Measurements from ENCODE around the gene KNOP1. TPM values are rescaled to one million over a fixed set of nuclear protein-coding genes. Genes with fewer than 3 reads are reported as not detected.

The KNOP1 gene
- total RNA-seq, 2 donors from 2014 or later = 83.9 to 95.9 TPM

- peaks cover 15% of the 10 kb centered on the region for H3K9me3 Mint-ChIP-seq
- H3K9me3 ChIP-seq (ENCODE audit: control insufficient read depth, low read length) = peaks cover 20% of the 10 kb centered on the region
- H3K4me3 Mint-ChIP-seq = no peak overlapping the region
- no peak overlapping the region for H3K27ac Mint-ChIP-seq
- H3K4me1 Mint-ChIP-seq = peaks cover under 1% of the 10 kb centered on the region
- H3K27ac ChIP-seq (ENCODE audit: low read depth, low read length) = no peak overlapping the region
- no peak overlapping the region for H3K4me3 ChIP-seq (ENCODE audit: low read length)
- H3K27me3 Mint-ChIP-seq (ENCODE audit: insufficient read depth) = no peaks in the 10 kb centered on the region
- peaks cover 37% of the 10 kb centered on the region for H3K36me3 Mint-ChIP-seq (ENCODE audit: low read depth)
- H3K27me3 ChIP-seq (ENCODE audit: control insufficient read depth, insufficient read depth, low read length, poor library complexity, severe bottlenecking) = no peaks in the 10 kb centered on the region
- no peak for TF ChIP-seq CTCF (conservative IDR thresholded peaks at IDR 0.05)
- no peaks in the 10 kb centered on the region for H3K4me1 ChIP-seq (ENCODE audit: control insufficient read depth, insufficient read depth, low read length)
- 92 to 95% methylated on average over 3 of the region's 3 CpGs for WGBS, 2 experiments (ENCODE audit: insufficient coverage in 1 of 2, insufficient read length in 1 of 2)
- peaks cover 7% of the 10 kb centered on the region for H3K36me3 ChIP-seq (ENCODE audit: control insufficient read depth, insufficient read depth, low read length)
- peak; percentile 31 for DNase-seq
- H3K9ac ChIP-seq (ENCODE audit: extremely low read depth, low read length, poor library complexity, severe bottlenecking) = no peak overlapping the region
Measured at GRCh38 chr16:19766554-19766884, 48.5 kb upstream of the KNOP1 start.

GRCh38 chr16:19765860-19766553, 48.0 kb upstream of the KNOP1 start:
- H3K4me3 ChIP-seq (ENCODE audit: low read length) = no peak overlapping the region
- DNase-seq = no peak
- H3K4me1 ChIP-seq (ENCODE audit: control insufficient read depth, insufficient read depth, low read length) = no peaks in the 10 kb centered on the region
- H3K36me3 ChIP-seq (ENCODE audit: control insufficient read depth, insufficient read depth, low read length) = peaks cover 7% of the 10 kb centered on the region
- no peaks in the 10 kb centered on the region for H3K4me1 Mint-ChIP-seq
- H3K4me3 Mint-ChIP-seq = no peak overlapping the region
- TF ChIP-seq CTCF (conservative IDR thresholded peaks at IDR 0.05) = no peak
- peaks cover 20% of the 10 kb centered on the region for H3K9me3 ChIP-seq (ENCODE audit: control insufficient read depth, low read length)
- no peaks in the 10 kb centered on the region for H3K27me3 ChIP-seq (ENCODE audit: control insufficient read depth, insufficient read depth, low read length, poor library complexity, severe bottlenecking)
- H3K9me3 Mint-ChIP-seq = peaks cover 15% of the 10 kb centered on the region
- no peaks in the 10 kb centered on the region for H3K27me3 Mint-ChIP-seq (ENCODE audit: insufficient read depth)
- peaks cover 37% of the 10 kb centered on the region for H3K36me3 Mint-ChIP-seq (ENCODE audit: low read depth)
- H3K9ac ChIP-seq (ENCODE audit: extremely low read depth, low read length, poor library complexity, severe bottlenecking) = no peak overlapping the region
- H3K27ac ChIP-seq (ENCODE audit: low read depth, low read length) = no peak overlapping the region
- peak overlapping the region; percentile 24 for H3K27ac Mint-ChIP-seq
- 87 to 90% methylated on average over 4 to 6 of the region's 6 CpGs for WGBS, 2 experiments (ENCODE audit: insufficient coverage in 1 of 2, insufficient read length in 1 of 2)

GRCh38 chr16:19760356-19761060, 42.5 kb upstream of the KNOP1 start:
- H3K36me3 Mint-ChIP-seq (ENCODE audit: low read depth) = peaks cover 8% of the 10 kb centered on the region
- no peak for DNase-seq
- no peak overlapping the region for H3K9ac ChIP-seq (ENCODE audit: extremely low read depth, low read length, poor library complexity, severe bottlenecking)
- H3K9me3 Mint-ChIP-seq = no peaks in the 10 kb centered on the region
- H3K27ac ChIP-seq (ENCODE audit: low read depth, low read length) = no peak overlapping the region
- H3K27me3 Mint-ChIP-seq (ENCODE audit: insufficient read depth) = no peaks in the 10 kb centered on the region
- WGBS, 2 experiments (ENCODE audit: insufficient coverage in 1 of 2, insufficient read length in 1 of 2) = 91 to 100% methylated on average over 4 to 7 of the region's 7 CpGs
- H3K4me3 ChIP-seq (ENCODE audit: low read length) = no peak overlapping the region
- no peak for TF ChIP-seq CTCF (conservative IDR thresholded peaks at IDR 0.05)
- H3K9me3 ChIP-seq (ENCODE audit: control insufficient read depth, low read length) = no peaks in the 10 kb centered on the region
- H3K4me1 ChIP-seq (ENCODE audit: control insufficient read depth, insufficient read depth, low read length) = no peaks in the 10 kb centered on the region
- peaks cover 4% of the 10 kb centered on the region for H3K4me1 Mint-ChIP-seq
- no peaks in the 10 kb centered on the region for H3K27me3 ChIP-seq (ENCODE audit: control insufficient read depth, insufficient read depth, low read length, poor library complexity, severe bottlenecking)
- H3K36me3 ChIP-seq (ENCODE audit: control insufficient read depth, insufficient read depth, low read length) = no peaks in the 10 kb centered on the region
- H3K27ac Mint-ChIP-seq = no peak overlapping the region
- H3K4me3 Mint-ChIP-seq = no peak overlapping the region

Measured in endodermal cell (in vitro differentiated cells).